ENCODE results near the gene ABLIM1.
"Not testable (repeated sequence)": the region's sequence is repeated elsewhere in the genome, so short reads cannot be mapped to it uniquely, and the experiment has no call there.

ABLIM1 gene

GRCh38 chr10:114658175-114658574 is at the start of gene ABLIM1:
Gene ABLIM1, minus strand, starts transcription at chr10:114658275. Its CDS starts 75 bp downstream, at chr10:114658200.
- DNase-seq (ENCODE audit: low read depth) = peak; percentile 46
- no peak for TF ChIP-seq CTCF (conservative IDR thresholded peaks at IDR 0.05; ENCODE audit: low read depth, low read length)
- no peak within 1 kb of the TSS for H3K4me3 ChIP-seq (ENCODE audit: low read length)

GRCh38 chr10:114706458-114707055 is 48.5 kb upstream of the ABLIM1 start:
- no peak overlapping the region for H3K4me3 ChIP-seq (ENCODE audit: low read length)
- DNase-seq (ENCODE audit: low read depth) = no peak
- TF ChIP-seq CTCF (conservative IDR thresholded peaks at IDR 0.05; ENCODE audit: low read depth, low read length) = no peak

GRCh38 chr10:114704679-114705078 is 46.6 kb upstream of the ABLIM1 start:
- no peak overlapping the region for H3K4me3 ChIP-seq (ENCODE audit: low read length)
- no peak for DNase-seq (ENCODE audit: low read depth)
- no peak for TF ChIP-seq CTCF (conservative IDR thresholded peaks at IDR 0.05; ENCODE audit: low read depth, low read length)

GRCh38 chr10:114703377-114704107 is 45.5 kb upstream of the ABLIM1 start:
- no peak for DNase-seq (ENCODE audit: low read depth)

GRCh38 chr10:114698271-114699061 is 40.4 kb upstream of the ABLIM1 start:
- H3K4me3 ChIP-seq (ENCODE audit: low read length) = no peak overlapping the region
- no peak for TF ChIP-seq CTCF (conservative IDR thresholded peaks at IDR 0.05; ENCODE audit: low read depth, low read length)
- no peak for DNase-seq (ENCODE audit: low read depth)

More at GRCh38 chr10:114703377-114704107, 45.5 kb upstream of the ABLIM1 start:
- peak; percentile 80 for TF ChIP-seq CTCF (conservative IDR thresholded peaks at IDR 0.05; ENCODE audit: low read depth, low read length)
- no peak overlapping the region for H3K4me3 ChIP-seq (ENCODE audit: low read length)

GRCh38 chr10:114697061-114697598 is 39.1 kb upstream of the ABLIM1 start:
- no peak for DNase-seq (ENCODE audit: low read depth)
- TF ChIP-seq CTCF (conservative IDR thresholded peaks at IDR 0.05; ENCODE audit: low read depth, low read length) = no peak
- no peak overlapping the region for H3K4me3 ChIP-seq (ENCODE audit: low read length)

- H3K4me3 ChIP-seq (ENCODE audit: low read length); DNase-seq (ENCODE audit: low read depth): not testable (repeated sequence)
Measured at GRCh38 chr10:114696301-114696700, 38.2 kb upstream of the ABLIM1 start.
